T-helper 1 cell treated with Interleukin-12 subunit alpha and Interleukin-12 subunit beta and Interleukin-4 antibody, amounts not matched to agents 30 ng/mL and 1 ng/mL, for 36 hours (primary cell): ENCODE data around the gene MRPL36. TPM values are rescaled to one million over a fixed set of nuclear protein-coding genes. Genes with fewer than 3 reads are reported as not detected.
"Not testable (repeated sequence)": the region's sequence is repeated elsewhere in the genome, so short reads cannot be mapped to it uniquely, and the experiment has no call there.

ENCODE experiments used
- intact Hi-C: fragments of 100-400 bp; cut with micrococcal nuclease; formaldehyde crosslinking; loops from one replicate; pipeline ENCODE4 v1.15.1; 2024
- total RNA-seq: library from RNA; stranded (reverse); gene quantifications from 2 replicates; pipeline ENCODE4 v1.2.3, GENCODE V29; 2022

MRPL36 gene
- total RNA-seq: 60.2 and 62.8 TPM in 2 replicates

- intact Hi-C loops: loop anchor here (1.0 to 10.0 kb wide), 9 partner anchors 37 to 1529 kb away; partner anchors contain the start of genes BRD9, CEP72, PDCD6 and TRIP13
These were observed at the start of gene MRPL36 for GRCh38 chr5:1799602-1800471. MRPL36 (minus strand) TSS chr5:1799837; CDS start chr5:1798935, 902 bp downstream.

GRCh38 chr5:1847611-1848010 lies 48.0 kb upstream of the MRPL36 start:
- intact Hi-C loops: no loop called here

GRCh38 chr5:1847056-1847455 lies 47.4 kb upstream of the MRPL36 start:
- intact Hi-C loops: no loop called here

DNA sequence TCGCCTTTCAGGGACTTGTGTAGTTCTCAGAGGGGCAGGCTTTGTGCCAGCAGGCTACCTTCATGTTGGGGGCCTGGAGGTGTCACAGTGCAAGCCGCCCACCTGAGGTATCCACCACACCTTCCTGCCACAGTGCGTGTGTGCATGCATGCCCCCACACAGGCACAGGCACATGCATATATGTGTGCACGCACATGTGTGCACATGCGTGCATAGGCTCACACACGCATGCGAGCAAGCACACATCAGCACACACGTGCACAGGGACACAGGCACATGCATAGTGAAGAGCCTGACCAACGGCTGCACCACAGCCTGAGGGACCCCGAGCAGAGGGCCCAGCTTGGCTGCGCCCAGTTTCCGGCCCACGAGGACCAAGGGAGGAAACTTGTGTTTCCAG lies 46.9 kb upstream of the MRPL36 start:
- intact Hi-C loops: no loop called here

GRCh38 chr5:1845696-1846095 lies 46.1 kb upstream of the MRPL36 start:
- intact Hi-C loops: no loop called here

- intact Hi-C loops: no loop called here
These were observed 45.2 kb upstream of the MRPL36 start for GRCh38 chr5:1844708-1845436.

DNA sequence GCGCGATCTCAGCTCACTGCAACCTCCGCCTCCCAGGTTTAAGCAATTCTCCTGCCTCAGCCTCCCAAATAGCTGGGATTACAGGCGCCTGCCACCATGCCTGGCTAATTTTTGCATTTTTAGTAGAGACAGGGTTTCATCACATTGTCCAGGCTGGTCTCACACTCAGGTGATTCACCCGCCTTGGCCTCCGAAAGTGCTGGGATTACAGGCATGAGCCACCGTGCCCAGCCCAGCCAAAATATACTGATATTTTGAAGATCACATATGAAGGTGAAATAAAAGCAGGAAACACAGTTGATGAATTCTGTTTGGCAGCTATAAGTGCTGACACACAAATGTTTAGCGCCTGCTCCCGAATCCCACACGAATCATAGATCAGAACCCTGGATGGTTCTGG lies 44.1 kb upstream of the MRPL36 start:
- intact Hi-C loops: not testable (repeated sequence)

DNA sequence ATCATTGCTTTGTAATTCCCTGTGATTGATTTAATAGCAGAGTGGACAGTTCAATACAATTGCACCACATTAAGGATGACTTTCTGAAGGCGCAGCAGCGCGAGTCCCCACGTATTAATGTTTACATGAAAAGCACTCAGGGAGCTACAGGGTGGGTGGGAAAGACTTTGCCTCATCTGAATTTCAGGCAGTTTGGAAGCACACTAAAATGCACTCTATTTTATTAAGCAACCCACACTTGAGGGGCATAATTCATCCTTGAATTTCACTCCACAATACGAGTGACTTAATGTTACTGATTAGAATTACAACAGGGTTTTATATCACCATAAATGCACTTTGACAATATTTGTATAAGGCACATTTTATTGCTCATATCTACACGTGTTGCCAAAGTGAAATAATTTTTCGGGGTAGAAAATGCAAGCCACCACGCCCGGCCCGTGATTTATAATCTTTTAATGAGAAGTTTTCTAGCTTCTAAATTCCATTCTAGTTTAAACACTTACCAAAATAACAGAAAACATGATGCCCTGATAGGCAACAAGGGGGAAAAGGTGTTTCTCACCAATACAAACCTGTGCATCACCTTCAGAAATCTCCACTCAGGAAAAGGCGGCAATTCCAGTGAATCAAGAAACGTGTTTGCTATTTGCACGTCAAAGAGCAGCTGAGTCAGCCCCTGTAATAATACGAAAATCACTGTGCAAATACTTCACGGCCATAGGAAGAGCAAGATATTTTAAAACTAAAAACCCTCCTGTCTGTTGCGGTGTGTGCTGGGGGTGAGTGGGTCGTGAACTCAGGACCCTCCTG lies 42.6 kb upstream of the MRPL36 start:
- intact Hi-C loops: no loop called here

DNA sequence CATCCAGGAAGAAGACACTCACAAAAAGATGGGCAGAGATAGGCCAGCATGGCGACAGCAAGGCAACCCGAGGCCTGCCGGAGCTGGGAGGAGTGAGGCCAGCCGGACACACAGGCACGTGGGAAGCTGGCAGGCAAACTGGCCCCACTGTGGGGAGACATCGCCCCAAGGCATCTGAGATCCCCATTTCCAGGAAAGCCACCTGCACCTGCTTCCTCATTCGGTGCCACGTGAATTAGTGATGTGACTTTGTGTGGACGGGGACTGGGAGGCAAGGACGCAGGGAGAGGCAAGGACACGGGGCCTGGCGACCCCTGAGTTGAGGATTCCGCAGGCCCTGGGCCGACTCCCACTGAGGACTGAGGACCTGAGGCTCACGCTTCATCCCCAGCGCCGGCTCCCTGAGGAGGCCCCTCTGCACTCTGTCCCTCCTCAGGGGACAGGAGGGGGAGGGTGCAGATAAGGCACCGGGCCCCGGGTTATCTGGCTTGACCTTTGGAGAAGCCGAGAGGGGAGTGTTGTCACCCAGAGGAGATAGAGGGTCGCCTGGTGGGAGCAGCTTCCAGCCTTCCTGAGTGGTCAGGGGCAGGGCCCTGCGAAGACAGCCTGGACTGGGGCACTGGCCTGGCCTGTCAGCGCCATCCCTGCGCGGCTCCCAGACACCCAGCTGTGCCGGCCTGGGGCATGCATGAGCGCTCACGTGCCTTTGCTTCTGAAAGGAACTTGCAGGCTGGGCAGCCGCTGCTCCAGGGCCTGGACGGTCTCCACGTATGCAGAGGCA lies 41.3 kb upstream of the MRPL36 start:
- intact Hi-C loops: no loop called here

DNA sequence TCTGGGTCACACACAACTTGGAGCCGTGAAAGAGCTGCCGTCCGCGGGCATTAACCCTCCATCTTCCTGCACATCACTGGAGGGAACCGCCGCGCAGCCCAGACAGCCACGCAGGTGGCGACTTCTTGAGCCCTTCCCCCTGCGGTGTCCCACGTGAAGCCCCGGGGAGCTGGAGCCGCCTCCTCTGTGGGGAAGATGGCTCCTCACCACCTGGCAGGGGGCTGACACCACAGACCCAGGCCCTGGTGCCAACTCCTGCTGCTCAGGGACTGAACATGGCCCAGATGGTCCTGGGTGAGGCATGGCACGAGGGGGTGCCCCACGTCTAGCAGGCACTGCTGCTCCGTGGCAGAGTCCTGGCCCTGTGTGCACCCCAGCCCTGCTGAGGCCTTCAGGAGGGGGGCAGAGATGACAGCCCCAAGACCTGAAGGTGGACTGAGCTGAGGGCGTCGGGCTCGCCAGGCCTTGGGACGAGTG lies 40.5 kb upstream of the MRPL36 start:
- intact Hi-C loops: no loop called here

DNA sequence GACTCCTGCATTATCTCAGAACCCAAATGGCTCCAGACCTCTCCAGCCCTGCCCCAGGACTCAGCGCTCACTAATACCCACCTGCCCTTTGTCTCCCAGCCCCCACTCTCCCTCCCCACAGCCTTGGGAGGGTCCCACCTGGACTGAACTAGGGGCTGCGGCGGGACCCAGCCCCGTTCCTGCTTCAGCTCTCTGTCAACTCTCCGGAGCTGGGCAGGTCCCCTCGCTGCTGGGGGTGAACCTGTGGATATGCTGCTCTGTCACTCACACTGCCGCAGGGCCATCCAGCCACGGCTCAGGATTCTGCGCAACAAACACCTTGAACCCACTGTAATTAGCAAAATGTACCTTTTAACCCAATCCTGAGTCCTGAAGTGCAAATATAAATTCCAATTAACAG lies 38.4 kb upstream of the MRPL36 start:
- intact Hi-C loops: no loop called here

DNA sequence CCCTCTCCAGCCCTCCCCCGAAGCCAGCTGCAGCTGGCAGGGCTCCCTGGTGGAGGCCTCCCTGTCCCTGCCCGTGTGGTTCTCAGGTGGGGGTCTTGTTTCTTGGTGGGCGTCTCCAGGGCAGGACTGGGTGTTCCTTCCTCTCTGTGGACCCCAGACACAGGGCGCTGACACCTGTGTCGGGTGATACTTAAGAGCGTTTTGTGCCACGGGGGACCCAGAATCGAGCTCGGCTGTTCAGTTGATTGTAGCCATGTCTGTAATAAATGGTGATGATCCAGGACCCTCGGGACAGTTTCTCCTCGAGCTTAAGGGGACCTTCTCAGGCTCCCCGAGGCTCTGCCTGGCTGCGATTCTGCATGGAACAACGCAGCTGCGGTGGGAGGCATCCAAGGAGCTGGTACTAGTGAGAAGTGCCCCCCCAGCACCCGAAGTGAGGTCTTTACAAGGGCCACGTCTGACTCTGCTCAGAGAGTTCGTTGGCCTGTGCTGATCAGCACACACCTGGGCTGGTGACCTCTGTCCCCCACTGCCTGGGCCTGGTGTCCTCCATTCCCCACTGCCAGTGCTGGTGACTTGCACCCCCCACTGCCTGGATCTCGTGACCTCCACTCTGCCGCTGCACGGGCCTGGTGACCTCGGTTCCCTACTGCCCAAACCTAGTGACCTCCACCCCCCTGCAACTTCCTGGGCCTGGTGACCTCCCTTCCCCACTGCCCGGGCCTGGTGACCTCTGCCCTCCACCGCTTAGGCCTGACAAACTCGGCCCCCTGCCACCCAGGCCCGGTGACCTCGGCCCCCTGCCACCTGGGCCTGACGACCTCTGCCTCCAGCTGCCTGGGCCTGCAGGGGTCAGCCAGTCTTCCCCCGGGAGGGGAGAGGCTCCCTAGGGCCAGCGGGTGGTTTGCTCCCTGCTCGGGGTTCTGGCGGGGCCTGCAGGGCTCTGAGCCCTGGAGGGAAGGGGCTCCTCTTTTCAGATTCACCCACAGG lies 37.5 kb upstream of the MRPL36 start:
- intact Hi-C loops: no loop called here

- intact Hi-C loops: no loop called here
These were observed 36.7 kb upstream of the MRPL36 start for GRCh38 chr5:1836176-1836890.

DNA sequence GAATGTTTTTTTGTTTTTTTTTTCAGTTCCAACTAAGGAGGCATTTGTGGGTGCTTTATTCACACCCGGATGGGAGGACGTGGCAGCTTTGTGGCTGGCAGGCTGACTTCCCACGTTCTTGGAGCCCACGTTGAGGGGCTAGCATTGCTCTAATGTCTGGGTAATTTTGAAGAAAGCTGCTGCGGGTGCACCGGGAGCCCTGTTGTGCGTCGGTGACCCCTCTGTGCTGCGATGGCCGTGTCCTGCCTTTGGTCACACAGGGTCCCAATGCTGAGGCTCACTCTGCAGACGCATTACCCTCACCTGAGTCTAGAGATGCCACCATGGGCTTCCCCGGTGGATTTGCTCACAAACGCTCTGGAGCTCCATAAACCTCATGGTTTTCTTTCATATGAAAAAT lies 35.8 kb upstream of the MRPL36 start:
- intact Hi-C loops: no loop called here

- intact Hi-C loops: no loop called here
These were observed 35.2 kb upstream of the MRPL36 start for GRCh38 chr5:1834721-1835429.

GRCh38 chr5:1834022-1834551 lies 34.5 kb upstream of the MRPL36 start:
- intact Hi-C loops: no loop called here

GRCh38 chr5:1833264-1834021 lies 33.8 kb upstream of the MRPL36 start:
- intact Hi-C loops: no loop called here
